ENCODE data around the gene SMCO2.

SMCO2 gene

DNA sequence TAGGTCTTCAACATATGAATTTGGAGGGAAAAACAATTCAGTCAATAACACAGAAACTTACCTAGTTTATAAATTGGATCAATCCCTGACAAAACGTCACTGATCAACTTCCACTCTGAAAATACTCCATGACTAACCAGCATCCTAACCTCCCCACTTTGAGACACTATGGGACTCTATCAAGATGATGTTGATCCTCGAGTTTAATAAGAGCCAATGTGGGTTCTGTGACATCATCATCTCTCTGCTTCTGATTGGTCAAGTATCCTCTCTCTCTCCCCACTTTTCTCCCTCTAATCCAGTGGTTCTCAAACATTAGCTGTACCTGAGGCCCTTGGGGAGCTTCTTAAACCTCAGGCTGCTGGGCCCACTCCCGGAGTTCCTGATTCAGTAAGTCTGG is at the start of gene SMCO2:
TSS of gene SMCO2 (plus strand) at position 301 of the 400 bp plus-strand sequence. CDS start 23,896 bp downstream, outside the sequence.
- TF ChIP-seq CTCF (conservative IDR thresholded peaks at IDR 0.05) = no peak
- TF ChIP-seq ZFX (IDR thresholded peaks at IDR 0.05) = no peak
- H3K27ac ChIP-seq = no peak within 1 kb of the TSS

- TF ChIP-seq CTCF (conservative IDR thresholded peaks at IDR 0.05) = no peak
- TF ChIP-seq ZFX (IDR thresholded peaks at IDR 0.05) = no peak
- no peak overlapping the region for H3K27ac ChIP-seq
Measured at GRCh38 chr12:27398466-27398865, 48.1 kb upstream of the SMCO2 start.

- TF ChIP-seq ZFX (IDR thresholded peaks at IDR 0.05) (no peak), CTCF (conservative IDR thresholded peaks at IDR 0.05) (no peak)
- H3K27ac ChIP-seq = no peak overlapping the region
Measured at GRCh38 chr12:27399074-27399473, 47.5 kb upstream of the SMCO2 start.

DNA sequence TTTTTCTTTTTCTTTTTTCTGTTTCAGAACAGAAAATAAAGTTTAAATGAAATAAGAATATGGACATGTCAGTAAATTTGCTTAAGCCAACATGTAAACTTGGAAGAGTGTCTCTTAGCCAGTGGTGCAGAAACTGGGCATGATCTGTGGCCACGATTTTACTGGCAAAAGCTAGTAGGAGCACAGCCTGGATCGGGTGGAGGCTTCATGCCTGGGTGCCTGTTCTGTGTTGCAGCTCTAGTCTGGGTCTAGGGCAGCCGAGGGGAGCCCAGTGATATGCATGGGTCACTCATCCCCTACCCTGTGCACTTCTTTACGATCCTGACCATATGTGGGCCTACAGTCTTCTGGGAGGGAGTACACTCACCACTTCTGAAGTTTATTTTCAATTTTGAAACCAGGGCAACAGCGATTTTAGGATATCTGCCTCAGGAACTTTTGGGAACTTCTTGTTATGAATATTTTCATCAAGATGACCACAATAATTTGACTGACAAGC is 45.6 kb upstream of the SMCO2 start:
- no peak overlapping the region for H3K27ac ChIP-seq
- no peak for TF ChIP-seq ZFX (IDR thresholded peaks at IDR 0.05)
- TF ChIP-seq CTCF (conservative IDR thresholded peaks at IDR 0.05) = no peak

DNA sequence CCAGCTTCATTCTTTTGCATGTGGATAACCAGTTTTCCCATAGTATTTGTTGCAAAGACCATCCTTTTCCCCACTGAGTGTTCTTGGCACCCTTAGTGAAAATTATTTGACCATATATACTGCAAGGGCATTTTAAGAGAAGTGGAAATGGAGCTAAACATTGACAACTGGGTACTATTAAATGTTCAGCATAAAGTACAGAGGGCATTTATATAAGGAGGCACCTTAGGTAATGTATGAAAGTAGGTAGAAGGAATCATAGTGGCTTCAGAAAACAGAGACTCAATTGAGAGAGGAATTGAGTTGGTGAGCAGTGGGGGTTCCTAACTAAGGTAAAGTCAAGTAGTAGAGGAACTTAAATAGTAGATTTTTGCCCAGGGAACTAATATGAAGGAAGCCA is 34.5 kb upstream of the SMCO2 start:
- no peak overlapping the region for H3K27ac ChIP-seq
- TF ChIP-seq ZFX (IDR thresholded peaks at IDR 0.05) = no peak
- no peak for TF ChIP-seq CTCF (conservative IDR thresholded peaks at IDR 0.05)

- H3K27ac ChIP-seq = no peak overlapping the region
- TF ChIP-seq ZFX (IDR thresholded peaks at IDR 0.05) = no peak
Measured at GRCh38 chr12:27422697-27423096, 23.8 kb upstream of the SMCO2 start.

DNA sequence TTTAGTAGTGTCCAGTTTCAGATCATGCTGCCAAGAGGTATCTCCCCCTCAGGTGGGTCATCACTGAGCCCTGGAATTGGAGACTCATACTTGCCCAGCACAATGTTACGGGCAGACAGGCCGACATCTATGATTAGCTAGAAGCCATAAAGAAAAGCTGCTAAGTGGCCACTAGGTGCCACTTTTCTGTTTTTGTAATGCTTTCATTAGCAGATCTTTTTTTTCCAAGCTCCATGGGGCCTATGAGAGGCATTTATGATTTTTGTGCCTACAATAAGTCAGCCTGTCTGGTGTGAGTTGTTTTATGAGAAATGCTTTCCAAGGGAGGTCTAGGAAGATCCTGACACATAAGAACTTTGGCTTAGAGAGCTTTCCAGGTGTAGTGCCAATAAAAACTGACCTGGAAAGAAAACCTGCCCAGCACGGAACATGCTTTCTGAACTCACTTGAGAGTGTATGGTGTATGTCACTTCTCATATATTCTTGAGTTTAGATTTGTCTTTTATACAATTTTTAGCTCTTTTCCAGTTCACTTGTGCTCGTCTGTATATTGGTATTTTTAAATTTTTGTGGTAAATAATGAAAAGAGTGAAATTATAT is 21.8 kb upstream of the SMCO2 start:
- H3K27ac ChIP-seq = peak overlapping the region; percentile 10; the same call in 1 of the 2 replicates

More for the DNA sequence above, 21.8 kb upstream of the SMCO2 start:
- TF ChIP-seq CTCF (conservative IDR thresholded peaks at IDR 0.05) (peak; percentile 85), ZFX (IDR thresholded peaks at IDR 0.05) (no peak)

Measured in C4-2B (cell line).